Esophagus muscularis mucosa (tissue), 4 donors: ENCODE data around the gene ZSCAN20. TPM values are rescaled to one million over a fixed set of nuclear protein-coding genes. Genes with fewer than 3 reads are reported as not detected.

Experiments
- DNase-seq: peaks from one replicate; pipeline ENCODE4 v3.0.0-alpha.2; 2017; ENCODE audit errors: extremely low spot score
- H3K27ac ChIP-seq, 4 donors: fragments of 200-600 bp; sonication (generic); replicated peaks in 1 of 4; 1 replicate in 3 of 4; 2 replicates in 1 of 4; pipeline ENCODE4 v1.5.1; 2016 to 2019; ENCODE audit warnings: mild to moderate bottlenecking in 1 of 4
- H3K27me3 ChIP-seq, 4 donors: fragments of 200-600 bp; sonication (generic); one replicate each; pipeline versions ENCODE4 v1.5.1 to v1.6.0; 2016 to 2019
- H3K36me3 ChIP-seq, 4 donors: fragments of 200-600 bp; sonication (generic); one replicate each; pipeline ENCODE4 v1.5.1; 2016 to 2019
- H3K4me1 ChIP-seq, 4 donors: fragments of 200-600 bp; sonication (generic); one replicate each; pipeline ENCODE4 v1.5.1; 2016 to 2019
- H3K4me3 ChIP-seq, 4 donors: fragments of 200-600 bp; sonication (generic); 1 replicate in 2 of 4; 2 replicates in 2 of 4; pipeline ENCODE4 v1.5.1; 2016 to 2019; ENCODE audit warnings: mild to moderate bottlenecking in 4 of 4, moderate library complexity in 1 of 4
- H3K9me3 ChIP-seq, 4 donors: fragments of 200-600 bp; sonication (generic); 1 replicate in 3 of 4; 2 replicates in 1 of 4; pipeline ENCODE4 v1.5.1; 2016 to 2019
- EP300 ChIP-seq: sonication (generic); formaldehyde crosslinking; IDR thresholded peaks from one replicate; pipeline ENCODE4 v1.6.1; 2017; ENCODE audit warnings: antibody characterized with exemption
- POLR2A ChIP-seq: fragments of 450-650 bp; IDR thresholded peaks from one replicate; pipeline ENCODE4 v1.6.1; 2017; ENCODE audit warnings: antibody characterized with exemption, moderate library complexity, mild to moderate bottlenecking, low read depth
- POLR2AphosphoS5 ChIP-seq, 2 donors: sonication (generic); formaldehyde crosslinking; IDR thresholded peaks; one replicate each; pipeline ENCODE4 v1.6.1; 2017; ENCODE audit warnings: antibody characterized with exemption in 2 of 2
- WGBS: methylation state at CpG from one replicate; pipeline ENCODE4 v1.1.5; 2018; 5-methylcytosine and 5-hydroxymethylcytosine counted together
- intact Hi-C: fragments of 100-400 bp; cut with DNase I; formaldehyde crosslinking; loops from one replicate; pipeline ENCODE4 v1.15.1; 2023
- total RNA-seq, 4 donors: library from RNA; depleted of rRNA; stranded (reverse); fragments of >200 nt; gene quantifications; one replicate each; pipeline versions ENCODE4 v1.1.0 to v1.2.1, GENCODE V29; 2016
- TF ChIP-seq, protein P1 (sequence below), 3 experiments: fragments of 200-600 bp in 2 of 3; fragments of 450-650 bp in 1 of 3; sonication (generic) in 2 of 3; IDR thresholded peaks; one replicate each; pipeline ENCODE4 v1.5.1; 2017 to 2019; ENCODE audit warnings: antibody characterized with exemption in 3 of 3, mild to moderate bottlenecking in 2 of 3, moderate library complexity in 1 of 3

The ZSCAN20 gene
- total RNA-seq, 4 donors from 2014 or later = 6.6 to 8.2 (median 7.7) TPM

DNA sequence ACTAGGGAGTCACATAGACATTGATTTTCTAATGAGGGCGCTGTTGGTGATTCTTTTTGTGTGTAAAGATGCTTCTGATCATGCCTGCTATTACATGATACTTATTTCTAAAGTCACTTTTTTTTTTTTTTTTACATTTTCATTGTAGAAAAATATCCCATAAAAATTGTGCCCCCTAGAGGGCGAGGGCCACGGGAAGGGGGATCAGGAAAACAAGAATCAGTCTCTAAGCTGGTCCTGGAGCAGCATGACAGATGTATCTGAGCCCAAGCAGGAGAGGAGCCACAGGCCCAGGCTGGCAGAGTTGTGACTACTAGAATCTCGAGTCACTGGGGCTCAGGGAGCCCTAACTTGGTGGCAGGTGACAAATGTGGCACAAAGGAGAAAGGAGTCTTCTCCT is 28.1 kb downstream of the ZSCAN20 start:
- TF ChIP-seq, protein P1, sequence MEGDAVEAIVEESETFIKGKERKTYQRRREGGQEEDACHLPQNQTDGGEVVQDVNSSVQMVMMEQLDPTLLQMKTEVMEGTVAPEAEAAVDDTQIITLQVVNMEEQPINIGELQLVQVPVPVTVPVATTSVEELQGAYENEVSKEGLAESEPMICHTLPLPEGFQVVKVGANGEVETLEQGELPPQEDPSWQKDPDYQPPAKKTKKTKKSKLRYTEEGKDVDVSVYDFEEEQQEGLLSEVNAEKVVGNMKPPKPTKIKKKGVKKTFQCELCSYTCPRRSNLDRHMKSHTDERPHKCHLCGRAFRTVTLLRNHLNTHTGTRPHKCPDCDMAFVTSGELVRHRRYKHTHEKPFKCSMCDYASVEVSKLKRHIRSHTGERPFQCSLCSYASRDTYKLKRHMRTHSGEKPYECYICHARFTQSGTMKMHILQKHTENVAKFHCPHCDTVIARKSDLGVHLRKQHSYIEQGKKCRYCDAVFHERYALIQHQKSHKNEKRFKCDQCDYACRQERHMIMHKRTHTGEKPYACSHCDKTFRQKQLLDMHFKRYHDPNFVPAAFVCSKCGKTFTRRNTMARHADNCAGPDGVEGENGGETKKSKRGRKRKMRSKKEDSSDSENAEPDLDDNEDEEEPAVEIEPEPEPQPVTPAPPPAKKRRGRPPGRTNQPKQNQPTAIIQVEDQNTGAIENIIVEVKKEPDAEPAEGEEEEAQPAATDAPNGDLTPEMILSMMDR (IDR thresholded peaks at IDR 0.05) = no peak
- TF ChIP-seq POLR2AphosphoS5 (IDR thresholded peaks at IDR 0.05) (no peak), EP300 (no peak), POLR2A (no peak)
- Histone ChIP-seq H3K27me3 (no peaks in the 10 kb centered on the region), H3K36me3 (peaks cover 0 to 12% (median 8%) of the 10 kb centered on the region in 4 donors), H3K4me3 (no peak overlapping the region), H3K27ac (no peak overlapping the region), H3K4me1 (no peaks in the 10 kb centered on the region), H3K9me3 (peaks cover 0 to 26% (median 21%) of the 10 kb centered on the region in 4 donors)
- 63% methylated on average over 4 of the region's 4 CpGs for WGBS
- DNase-seq = no peak
- intact Hi-C loops = no loop called here

DNA sequence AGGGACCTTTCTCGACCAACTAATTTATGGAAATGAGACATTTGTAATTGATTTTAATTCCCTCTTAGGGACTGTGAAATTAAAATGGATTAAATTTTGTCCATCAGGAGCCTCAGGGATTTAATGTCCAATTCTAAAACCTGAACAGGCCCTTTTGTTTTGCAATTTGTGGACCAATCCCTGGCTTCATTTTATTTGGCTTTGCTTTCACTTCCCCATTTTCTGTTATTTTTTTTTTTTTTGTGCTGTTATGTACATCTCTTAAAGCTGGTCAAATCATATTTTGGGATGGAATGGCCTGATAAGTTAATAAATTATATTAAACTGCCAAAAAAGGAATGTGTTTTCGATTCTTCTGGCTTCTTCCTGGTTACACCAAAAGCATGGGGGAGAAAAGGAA is 28.9 kb downstream of the ZSCAN20 start:
- no peak for TF ChIP-seq POLR2A
- TF ChIP-seq EP300 = no peak
- TF ChIP-seq POLR2AphosphoS5 (IDR thresholded peaks at IDR 0.05) = no peak
- TF ChIP-seq, protein P1 (IDR thresholded peaks at IDR 0.05) = no peak
- intact Hi-C loops = no loop called here
- no peak for DNase-seq
- Histone ChIP-seq H3K9me3 (peaks cover 0 to 18% (median 14%) of the 10 kb centered on the region in 4 donors), H3K4me1 (no peaks in the 10 kb centered on the region), H3K36me3 (peaks cover 0 to 6% (median 3%) of the 10 kb centered on the region in 4 donors), H3K27me3 (no peaks in the 10 kb centered on the region), H3K27ac (no peak overlapping the region), H3K4me3 (no peak overlapping the region)
- 91% methylated on average over 2 of the region's 2 CpGs for WGBS

DNA sequence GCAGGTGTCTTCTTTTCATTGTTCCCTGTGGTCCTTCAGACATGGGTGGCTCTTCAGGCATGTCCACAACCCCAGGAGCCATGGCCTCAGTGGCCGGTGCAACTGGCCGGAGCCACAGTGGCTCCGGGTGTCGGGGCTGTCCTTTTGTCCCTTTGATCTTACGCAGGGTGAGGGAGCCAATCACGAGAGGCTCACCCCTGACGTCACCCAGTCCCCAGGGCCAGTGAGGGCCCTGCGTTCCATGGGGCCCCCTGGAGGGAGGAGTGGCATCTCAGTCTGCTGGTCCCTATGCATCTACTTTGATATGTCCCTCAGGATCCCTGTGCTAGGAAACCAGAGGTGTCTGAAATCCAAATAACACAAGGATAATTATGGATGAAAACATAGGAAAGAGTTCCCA is 29.3 kb downstream of the ZSCAN20 start:
- Histone ChIP-seq H3K9me3 (peaks cover 0 to 14% (median 10%) of the 10 kb centered on the region in 4 donors), H3K27me3 (no peaks in the 10 kb centered on the region), H3K27ac (no peak overlapping the region), H3K4me1 (no peaks in the 10 kb centered on the region), H3K4me3 (no peak overlapping the region), H3K36me3 (peaks cover 0 to 6% (median under 1%) of the 10 kb centered on the region in 4 donors)
- DNase-seq = no peak
- TF ChIP-seq POLR2AphosphoS5 (IDR thresholded peaks at IDR 0.05) = no peak
- no peak for TF ChIP-seq EP300
- no peak for TF ChIP-seq POLR2A
- 93% methylated on average over 8 of the region's 8 CpGs for WGBS
- intact Hi-C loops = no loop called here

DNA sequence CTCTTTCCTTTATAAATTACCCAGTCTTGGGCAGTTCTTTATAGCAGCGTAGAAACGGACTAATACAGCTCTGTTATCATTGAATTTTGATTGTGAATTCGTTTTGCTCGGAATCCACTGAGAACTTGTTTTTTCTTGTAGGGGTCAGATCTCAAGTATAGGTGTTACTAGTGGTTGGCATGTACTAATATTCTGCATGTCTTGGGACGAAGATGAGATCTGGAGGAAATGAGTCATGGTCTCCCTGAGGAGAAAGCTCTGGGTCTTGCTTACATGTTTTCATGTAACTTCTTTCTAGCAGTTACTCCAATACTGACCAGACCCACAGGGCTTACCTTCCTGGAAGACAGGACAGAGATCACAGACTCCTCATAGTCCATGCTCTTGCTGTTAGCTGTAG is 30.3 kb downstream of the ZSCAN20 start:
- DNase-seq = no peak
- WGBS = 72% methylated on average over 5 of the region's 5 CpGs

DNA sequence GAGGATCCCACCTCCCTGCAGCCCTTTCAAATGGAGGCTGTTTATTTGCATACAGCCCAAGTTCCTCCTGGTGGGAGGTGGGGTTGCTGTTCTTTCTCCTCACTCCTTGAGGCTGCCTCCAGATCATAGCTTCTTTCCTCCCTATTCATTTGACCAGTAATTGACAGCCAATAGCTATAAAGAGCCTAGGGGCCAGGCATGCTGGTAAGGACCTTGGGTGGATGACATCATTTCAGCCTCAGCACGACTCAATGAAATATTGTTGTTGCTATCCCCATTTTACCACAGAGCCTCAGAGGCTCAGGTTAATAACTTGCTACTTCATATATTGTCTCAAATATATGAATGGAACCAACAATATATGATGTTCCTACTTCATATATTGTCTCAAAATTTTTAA is 31.1 kb downstream of the ZSCAN20 start:
- no peak overlapping the region for H3K27ac ChIP-seq
- H3K9me3 ChIP-seq = peaks cover 0 to 4% (median 0%) of the 10 kb centered on the region in 4 donors
- no peak for DNase-seq
- H3K4me1 ChIP-seq = no peaks in the 10 kb centered on the region
- no peak for TF ChIP-seq EP300
- no peak for TF ChIP-seq POLR2A
- no peak for TF ChIP-seq POLR2AphosphoS5 (IDR thresholded peaks at IDR 0.05)
- TF ChIP-seq, protein P1 (IDR thresholded peaks at IDR 0.05) = no peak
- no peak overlapping the region for H3K4me3 ChIP-seq
- WGBS = 81% methylated on average over 1 of the region's 1 CpG
- H3K36me3 ChIP-seq = no peaks in the 10 kb centered on the region
- intact Hi-C loops = no loop called here
- H3K27me3 ChIP-seq = no peaks in the 10 kb centered on the region

More for the DNA sequence above, 30.3 kb downstream of the ZSCAN20 start:
- H3K4me1 ChIP-seq = no peaks in the 10 kb centered on the region
- TF ChIP-seq POLR2AphosphoS5 (IDR thresholded peaks at IDR 0.05) (no peak), POLR2A (no peak), EP300 (no peak)
- TF ChIP-seq, protein P1 (IDR thresholded peaks at IDR 0.05) = no peak
- H3K4me3 ChIP-seq = no peak overlapping the region
- H3K27ac ChIP-seq = no peak overlapping the region
- H3K36me3 ChIP-seq = peaks cover 0 to under 1% (median 0%) of the 10 kb centered on the region in 4 donors
- intact Hi-C loops = no loop called here
- no peaks in the 10 kb centered on the region for H3K27me3 ChIP-seq
- peaks cover 0 to 8% (median 2%) of the 10 kb centered on the region in 4 donors for H3K9me3 ChIP-seq
